GM23248 (cell line): Measurements from ENCODE around the gene ZNF148. TPM values are rescaled to one million over a fixed set of nuclear protein-coding genes. Genes with fewer than 3 reads are reported as not detected.

Experiments
- DNase-seq: peaks from one replicate; pipeline ENCODE4 v3.0.0-alpha.2; 2015
- H2AFZ ChIP-seq: fragments of 200-600 bp; sonication (generic); 2 replicates; pipeline ENCODE4 v1.6.1; 2016; ENCODE audit warnings: antibody characterized with exemption
- H3F3A ChIP-seq: fragments of 200-600 bp; sonication (generic); 2 replicates; pipeline ENCODE4 v1.6.1; 2016; ENCODE audit warnings: mild to moderate bottlenecking, antibody characterized with exemption, mixed run types; ENCODE audit not compliant: insufficient read depth
- H3K27ac ChIP-seq: fragments of 200-600 bp; sonication (generic); 2 replicates; pipeline ENCODE4 v1.5.1; 2016; ENCODE audit warnings: mild to moderate bottlenecking
- H3K27me3 ChIP-seq: fragments of 200-600 bp; sonication (generic); replicated peaks from 2 replicates; pipeline ENCODE4 v1.6.1; 2016; ENCODE audit warnings: mild to moderate bottlenecking; ENCODE audit not compliant: insufficient read depth
- H3K36me3 ChIP-seq: fragments of 200-600 bp; sonication (generic); 2 replicates; pipeline ENCODE4 v1.6.1; 2016; ENCODE audit warnings: low read depth, mild to moderate bottlenecking
- H3K4me1 ChIP-seq: fragments of 200-600 bp; sonication (generic); 2 replicates; pipeline ENCODE4 v1.6.1; 2016; ENCODE audit warnings: mild to moderate bottlenecking; ENCODE audit not compliant: insufficient read depth
- H3K4me2 ChIP-seq: fragments of 200-600 bp; sonication (generic); one replicate; pipeline ENCODE4 v1.6.1; 2016; ENCODE audit warnings: mild to moderate bottlenecking; ENCODE audit not compliant: unreplicated experiment
- H3K4me3 ChIP-seq: fragments of 200-600 bp; sonication (generic); 2 replicates; pipeline ENCODE4 v1.5.1; 2016; ENCODE audit warnings: mild to moderate bottlenecking
- H3K79me2 ChIP-seq: fragments of 200-600 bp; sonication (generic); 2 replicates; pipeline ENCODE4 v1.6.1; 2016; ENCODE audit warnings: mild to moderate bottlenecking; ENCODE audit not compliant: insufficient read depth
- H3K9ac ChIP-seq: fragments of 200-600 bp; sonication (generic); 2 replicates; pipeline ENCODE4 v1.6.1; 2016; ENCODE audit warnings: mild to moderate bottlenecking
- H3K9me2 ChIP-seq: fragments of 200-600 bp; sonication (generic); 2 replicates; pipeline ENCODE4 v1.6.1; 2016; ENCODE audit warnings: mixed run types, mild to moderate bottlenecking, moderate library complexity; ENCODE audit not compliant: insufficient read depth
- H3K9me3 ChIP-seq: fragments of 200-600 bp; sonication (generic); one replicate; pipeline ENCODE4 v1.6.1; 2017; ENCODE audit warnings: low read depth
- H4K20me1 ChIP-seq: fragments of 200-600 bp; sonication (generic); 2 replicates; pipeline ENCODE4 v1.6.0; 2016; ENCODE audit not compliant: insufficient read depth
- EZH2 ChIP-seq: fragments of 200-600 bp; sonication (generic); IDR thresholded peaks from 2 replicates; pipeline ENCODE4 v1.6.1; 2018; ENCODE audit warnings: antibody characterized with exemption, mild to moderate bottlenecking; ENCODE audit not compliant: insufficient read depth, poor library complexity, severe bottlenecking
- EZH2phosphoT487 ChIP-seq: fragments of 200-600 bp; sonication (generic); IDR thresholded peaks from 2 replicates; pipeline ENCODE4 v1.6.1; 2018; ENCODE audit warnings: antibody characterized with exemption, moderate library complexity, mild to moderate bottlenecking, low read depth; ENCODE audit not compliant: insufficient read depth
- WGBS, 2 experiments: methylation state at CpG; one replicate each; pipeline ENCODE4 v1.1.6; 2015 to 2017; ENCODE audit warnings: low lambda C conversion rate in 2 of 2, low coverage in 1 of 2; ENCODE audit errors: missing lambda C conversion rate in 2 of 2; 5-methylcytosine and 5-hydroxymethylcytosine counted together
- in situ Hi-C: fragments of 300-500 bp; cut with MboI; formaldehyde crosslinking; loops from 2 replicates; pipeline ENCODE4 v1.15.0; 2020
- polyA plus RNA-seq: library from polyadenylated mRNA; unstranded; fragments of >200 nt; fragmentation: Nextera tagmentation; extraction: Ambion mirVana; gene quantifications from 2 replicates; pipeline ENCODE4 v1.2.1, GENCODE V29; 2016
- total RNA-seq: library from RNA; depleted of rRNA; stranded (reverse); fragments of >200 nt; shearing (Covaris generic); gene quantifications from 2 replicates; pipeline ENCODE4 v1.2.3, GENCODE V29; 2014

ZNF148 gene
- total and polyA plus RNA-seq, 2 experiments from 2014 or later: 33.1 to 50.3 TPM

DNA sequence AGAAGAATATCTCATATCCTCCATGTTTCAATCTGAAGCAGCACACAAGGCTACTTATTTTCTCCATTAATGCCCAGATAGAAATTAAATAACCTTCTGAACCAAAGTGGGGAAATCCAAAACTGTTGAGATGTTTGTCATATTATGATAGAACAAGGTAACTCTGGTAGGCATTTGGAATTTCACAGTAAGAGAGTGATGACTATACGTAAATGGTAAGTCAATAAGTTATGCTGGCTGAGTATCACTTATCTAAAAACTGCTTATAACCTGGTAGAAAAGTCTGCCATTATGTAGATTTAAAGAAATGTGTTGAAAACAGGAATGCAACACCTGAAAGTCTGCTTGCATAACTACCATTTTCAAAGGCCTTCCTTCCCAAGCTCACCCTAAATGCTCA is 145.4 kb downstream of the ZNF148 start:
- H3K27ac ChIP-seq: no peak overlapping the region
- peaks cover 32% of the 10 kb centered on the region for H3F3A ChIP-seq
- H3K36me3 ChIP-seq: peaks cover 24% of the 10 kb centered on the region
- H3K4me2 ChIP-seq: no peak overlapping the region
- TF ChIP-seq EZH2 (no peak), EZH2phosphoT487 (no peak)
- in situ Hi-C loops: no loop called here
- H3K9me2 ChIP-seq: no peaks in the 10 kb centered on the region
- no peak overlapping the region for H3K9ac ChIP-seq
- DNase-seq: no peak
- 100% methylated on average over 1 of the region's 1 CpG for whole genome bisulfite sequencing, 2 experiments
- no peaks in the 10 kb centered on the region; the same call in 1 of the 2 replicates for H4K20me1 ChIP-seq
- no peaks in the 10 kb centered on the region for H3K27me3 ChIP-seq
- peaks cover 20% of the 10 kb centered on the region for H3K4me1 ChIP-seq
- H3K9me3 ChIP-seq: no peaks in the 10 kb centered on the region
- no peak overlapping the region for H2AFZ ChIP-seq
- no peak overlapping the region for H3K4me3 ChIP-seq
- H3K79me2 ChIP-seq: peaks cover 27% of the 10 kb centered on the region

DNA sequence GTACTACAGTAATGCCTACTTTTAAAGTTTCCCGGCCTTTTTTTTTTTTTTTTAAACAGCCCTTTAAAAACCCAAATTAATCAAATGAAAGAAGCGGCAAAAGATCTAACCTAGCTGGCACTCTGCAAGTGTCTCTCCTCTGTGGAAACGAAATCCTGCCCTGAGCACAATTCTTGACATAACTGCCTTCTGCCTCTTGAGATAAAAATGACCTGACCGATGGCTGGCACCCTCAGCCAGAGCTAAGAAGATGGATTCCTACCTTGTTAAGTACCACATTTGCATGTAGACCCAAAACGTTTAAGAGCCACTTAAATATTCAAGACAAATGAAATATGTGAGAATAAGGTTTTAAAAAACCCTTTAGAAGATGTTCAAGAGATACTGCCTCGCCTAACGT is 146.0 kb downstream of the ZNF148 start:
- WGBS, 2 experiments: 81 to 85% methylated on average over 7 of the region's 7 CpGs
- Histone ChIP-seq H3K4me1 (peaks cover 20% of the 10 kb centered on the region), H3F3A (peaks cover 34% of the 10 kb centered on the region), H3K9me3 (no peaks in the 10 kb centered on the region), H3K79me2 (peaks cover 27% of the 10 kb centered on the region), H3K9me2 (no peaks in the 10 kb centered on the region), H3K4me3 (no peak overlapping the region), H2AFZ (no peak overlapping the region), H3K27ac (no peak overlapping the region), H4K20me1 (no peaks in the 10 kb centered on the region; the same call in 1 of the 2 replicates), H3K9ac (no peak overlapping the region), H3K4me2 (no peak overlapping the region), H3K36me3 (peaks cover 24% of the 10 kb centered on the region), H3K27me3 (no peaks in the 10 kb centered on the region)
- TF ChIP-seq EZH2 (no peak), EZH2phosphoT487 (no peak)
- in situ Hi-C loops: no loop called here
- DNase-seq: no peak

- peaks cover 13% of the 10 kb centered on the region; the same call in 1 of the 2 replicates for H3F3A ChIP-seq
Measured at GRCh38 chr3:125221831-125222230, 153.3 kb downstream of the ZNF148 start.

DNA sequence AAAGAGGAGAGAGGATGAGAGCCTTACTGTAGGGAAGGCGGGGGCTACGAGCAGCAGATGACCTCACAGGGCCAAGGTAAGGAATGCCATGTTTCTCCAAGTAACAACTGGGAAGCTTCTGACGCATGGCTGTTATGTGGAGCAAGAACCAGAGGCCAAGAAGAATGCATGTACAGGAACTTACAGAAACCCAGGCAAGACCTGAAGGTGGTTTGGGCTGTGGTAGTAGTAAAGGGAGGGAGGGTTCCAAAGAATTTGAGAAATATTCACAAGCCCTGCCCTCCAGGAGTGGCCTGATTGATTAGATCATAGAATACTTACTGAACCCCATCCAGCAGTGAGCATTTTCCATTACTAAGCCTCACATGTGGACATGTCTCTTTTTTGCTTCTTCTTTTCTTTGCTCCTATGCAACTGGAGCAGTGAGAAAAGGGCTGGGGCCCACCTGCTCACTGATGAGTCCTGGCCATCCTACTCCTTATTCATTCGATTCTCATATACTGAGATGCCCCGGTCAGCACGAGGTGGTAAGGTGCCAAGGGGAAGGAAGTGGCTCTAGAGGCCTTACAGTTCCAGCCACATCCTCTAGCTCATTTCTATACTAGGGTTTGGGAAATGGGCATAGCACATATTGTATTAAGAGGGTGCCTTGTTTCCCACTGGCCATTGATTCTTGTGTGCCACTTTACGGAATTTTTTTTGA is 154.2 kb downstream of the ZNF148 start:
- in situ Hi-C loops: no loop called here
- Histone ChIP-seq H3K79me2 (no peaks in the 10 kb centered on the region), H3K9me2 (no peaks in the 10 kb centered on the region), H3K4me2 (no peak overlapping the region), H3K36me3 (no peaks in the 10 kb centered on the region), H3K27ac (no peak overlapping the region), H3K4me1 (peaks cover 4% of the 10 kb centered on the region; the same call in 1 of the 2 replicates), H3K27me3 (no peaks in the 10 kb centered on the region), H4K20me1 (no peaks in the 10 kb centered on the region), H2AFZ (no peak overlapping the region), H3K9ac (no peak overlapping the region), H3K9me3 (no peaks in the 10 kb centered on the region), H3K4me3 (no peak overlapping the region), H3F3A (peaks cover 13% of the 10 kb centered on the region; the same call in 1 of the 2 replicates)
- TF ChIP-seq EZH2 (no peak), EZH2phosphoT487 (no peak)
- peak; percentile 63 for DNase-seq
- 80 to 82% methylated on average over 7 of the region's 7 CpGs for WGBS, 2 experiments

More at GRCh38 chr3:125221831-125222230, 153.3 kb downstream of the ZNF148 start:
- Histone ChIP-seq H3K9me2 (no peaks in the 10 kb centered on the region), H2AFZ (no peak overlapping the region), H4K20me1 (no peaks in the 10 kb centered on the region), H3K36me3 (no peaks in the 10 kb centered on the region), H3K9ac (no peak overlapping the region), H3K79me2 (no peaks in the 10 kb centered on the region), H3K27ac (no peak overlapping the region), H3K4me1 (peaks cover 4% of the 10 kb centered on the region; the same call in 1 of the 2 replicates), H3K9me3 (no peaks in the 10 kb centered on the region), H3K4me3 (no peak overlapping the region), H3K4me2 (no peak overlapping the region), H3K27me3 (no peaks in the 10 kb centered on the region)
- in situ Hi-C loops: no loop called here
- no peak for TF ChIP-seq EZH2phosphoT487
- no peak for TF ChIP-seq EZH2
- DNase-seq: no peak
- 97 to 98% methylated on average over 3 of the region's 3 CpGs for WGBS, 2 experiments
